ENCODE results near the gene EXOC2.

GRCh38 chr6:467671-468082 is 225.3 kb downstream of the EXOC2 start:
- TF ChIP-seq, protein P1, sequence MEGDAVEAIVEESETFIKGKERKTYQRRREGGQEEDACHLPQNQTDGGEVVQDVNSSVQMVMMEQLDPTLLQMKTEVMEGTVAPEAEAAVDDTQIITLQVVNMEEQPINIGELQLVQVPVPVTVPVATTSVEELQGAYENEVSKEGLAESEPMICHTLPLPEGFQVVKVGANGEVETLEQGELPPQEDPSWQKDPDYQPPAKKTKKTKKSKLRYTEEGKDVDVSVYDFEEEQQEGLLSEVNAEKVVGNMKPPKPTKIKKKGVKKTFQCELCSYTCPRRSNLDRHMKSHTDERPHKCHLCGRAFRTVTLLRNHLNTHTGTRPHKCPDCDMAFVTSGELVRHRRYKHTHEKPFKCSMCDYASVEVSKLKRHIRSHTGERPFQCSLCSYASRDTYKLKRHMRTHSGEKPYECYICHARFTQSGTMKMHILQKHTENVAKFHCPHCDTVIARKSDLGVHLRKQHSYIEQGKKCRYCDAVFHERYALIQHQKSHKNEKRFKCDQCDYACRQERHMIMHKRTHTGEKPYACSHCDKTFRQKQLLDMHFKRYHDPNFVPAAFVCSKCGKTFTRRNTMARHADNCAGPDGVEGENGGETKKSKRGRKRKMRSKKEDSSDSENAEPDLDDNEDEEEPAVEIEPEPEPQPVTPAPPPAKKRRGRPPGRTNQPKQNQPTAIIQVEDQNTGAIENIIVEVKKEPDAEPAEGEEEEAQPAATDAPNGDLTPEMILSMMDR (IDR thresholded peaks at IDR 0.05), result no peak
- no peak for TF ChIP-seq POLR2A (IDR thresholded peaks at IDR 0.05)

All from adrenal gland (tissue), 5 donors.